ENCODE results near the gene CDH18.

Gene CDH18

DNA sequence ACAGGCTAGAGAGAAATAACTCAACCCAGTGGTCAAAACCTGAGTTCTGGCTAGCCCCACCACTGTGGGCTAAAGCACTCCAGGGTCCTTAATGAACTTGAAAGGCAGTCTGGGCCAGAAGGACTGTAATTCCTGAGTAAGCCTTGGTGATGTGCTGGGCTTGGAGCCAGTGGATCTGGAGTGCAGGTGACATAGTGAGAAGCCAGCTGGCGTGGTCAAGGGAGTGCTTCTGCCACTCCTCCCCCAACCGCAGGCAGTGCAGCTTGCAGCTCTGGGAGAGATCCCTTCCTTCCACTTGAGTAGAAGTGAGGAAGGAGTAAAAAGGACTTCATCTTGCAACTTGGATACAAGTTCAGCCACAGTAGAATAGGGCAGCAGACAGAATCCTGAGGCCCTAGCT, 424.0 kb downstream of the CDH18 start:
- no peak for DNase-seq

DNA sequence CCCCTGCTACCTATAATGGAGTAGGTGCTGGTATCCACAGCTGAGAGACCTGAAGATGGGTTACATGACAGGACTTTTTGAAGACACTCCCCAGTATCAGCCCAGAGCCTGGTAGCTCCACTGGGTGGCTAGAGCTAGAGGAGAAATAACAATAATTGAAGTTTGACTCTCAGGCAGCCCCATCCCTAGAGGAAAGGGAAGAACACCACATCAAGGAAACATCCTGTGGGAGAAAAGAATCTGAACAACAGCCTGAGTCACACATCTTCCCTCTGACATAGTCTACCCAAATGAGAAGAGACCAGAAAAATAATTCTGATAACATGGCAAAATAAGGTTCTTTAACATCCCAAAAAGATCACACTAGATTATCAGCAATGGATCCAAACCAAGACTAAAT, 432.1 kb downstream of the CDH18 start:
- DNase-seq = no peak

DNA sequence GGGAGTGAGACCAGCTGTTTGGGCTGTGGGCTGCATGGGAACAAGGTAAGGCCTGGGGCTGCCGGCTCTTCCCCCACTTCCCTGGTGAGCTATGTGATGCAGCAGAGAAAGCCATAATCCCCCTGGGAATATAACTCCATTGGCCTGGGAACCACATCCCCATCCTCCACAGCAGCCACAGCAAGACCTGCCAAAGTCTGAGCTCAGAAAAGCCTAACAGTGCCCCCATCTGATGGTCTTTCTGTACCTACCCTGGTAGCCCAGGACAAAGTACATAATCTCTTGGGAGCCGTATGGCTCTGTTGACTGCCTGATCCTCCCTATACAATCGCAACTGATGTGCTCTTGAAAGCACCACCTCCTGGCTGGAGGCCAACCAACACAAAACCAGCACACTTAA, 432.6 kb downstream of the CDH18 start:
- DNase-seq = no peak

DNA sequence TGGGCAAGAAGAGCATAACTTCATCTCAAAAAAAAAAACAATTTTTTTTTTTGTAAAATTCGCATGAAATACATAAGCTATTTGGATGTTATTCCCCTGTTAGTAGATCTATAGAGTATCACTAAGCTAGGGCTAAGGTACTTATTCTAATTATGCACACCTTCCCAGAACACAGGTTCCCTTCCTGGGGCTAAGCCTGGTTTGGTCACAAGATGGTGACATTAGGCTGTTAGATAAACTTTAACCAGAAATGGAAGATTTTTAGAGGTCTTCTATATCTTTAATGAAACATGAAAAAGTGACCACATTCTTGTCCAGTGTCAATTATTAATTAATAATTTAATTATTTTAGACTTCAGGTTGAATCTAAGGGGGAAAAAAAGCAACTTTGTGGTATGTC, 433.5 kb downstream of the CDH18 start:
- no peak for DNase-seq

DNA sequence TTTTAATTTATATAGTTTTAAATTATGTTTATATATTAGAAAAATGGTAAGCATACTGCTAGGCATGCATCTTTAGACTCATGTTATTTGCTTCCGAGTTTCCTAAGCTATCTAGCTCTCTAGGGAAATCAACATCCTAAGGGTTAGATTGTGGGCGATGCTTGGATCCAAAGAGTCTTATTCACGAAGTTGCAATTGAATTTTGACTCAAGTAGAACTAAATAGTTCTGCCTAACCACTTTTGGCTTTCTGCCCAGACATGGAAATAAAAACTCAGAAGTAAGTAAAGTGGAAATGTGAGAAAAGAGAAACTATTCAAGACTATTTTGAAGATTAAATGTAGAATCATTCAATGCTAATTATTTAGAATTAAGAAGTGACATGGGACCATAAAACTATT, 440.4 kb downstream of the CDH18 start:
- no peak for DNase-seq

DNA sequence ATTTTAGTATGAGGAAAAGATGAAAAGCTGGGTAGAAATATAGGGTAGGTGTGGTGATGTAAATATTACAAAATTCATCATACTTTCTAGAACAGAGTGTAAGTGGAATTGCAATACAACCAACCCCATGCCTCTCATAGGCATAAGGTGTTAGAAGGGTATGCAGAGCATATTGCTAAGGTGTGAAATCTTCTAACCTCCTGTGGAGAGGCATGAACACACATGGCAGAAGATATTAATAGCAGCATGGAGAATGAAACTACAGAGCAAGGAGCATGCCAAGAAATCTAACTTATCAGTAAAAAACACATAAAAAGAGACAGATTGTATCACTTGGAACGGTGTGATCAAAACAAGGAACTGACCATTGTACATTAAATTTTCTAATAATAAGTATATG, 441.5 kb downstream of the CDH18 start:
- no peak for DNase-seq

DNA sequence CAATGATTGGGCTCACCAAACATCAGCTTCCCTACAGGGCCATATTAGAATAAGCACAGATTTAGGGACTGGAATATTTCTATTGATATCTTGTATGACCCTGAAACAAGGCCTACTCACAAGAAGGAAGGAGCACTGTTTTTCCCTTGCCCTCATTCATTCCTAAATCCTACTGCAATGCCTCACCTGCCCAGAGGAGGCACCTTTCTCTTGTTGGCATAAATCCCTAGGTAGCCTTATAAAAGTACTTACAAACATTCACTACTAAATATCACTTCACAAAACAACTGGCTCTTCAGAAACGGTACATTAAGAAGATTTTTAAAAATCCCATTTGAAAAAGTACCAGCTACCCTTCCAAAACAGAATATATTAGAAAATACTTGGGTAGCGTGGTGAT, 449.4 kb downstream of the CDH18 start:
- no peak for DNase-seq

DNA sequence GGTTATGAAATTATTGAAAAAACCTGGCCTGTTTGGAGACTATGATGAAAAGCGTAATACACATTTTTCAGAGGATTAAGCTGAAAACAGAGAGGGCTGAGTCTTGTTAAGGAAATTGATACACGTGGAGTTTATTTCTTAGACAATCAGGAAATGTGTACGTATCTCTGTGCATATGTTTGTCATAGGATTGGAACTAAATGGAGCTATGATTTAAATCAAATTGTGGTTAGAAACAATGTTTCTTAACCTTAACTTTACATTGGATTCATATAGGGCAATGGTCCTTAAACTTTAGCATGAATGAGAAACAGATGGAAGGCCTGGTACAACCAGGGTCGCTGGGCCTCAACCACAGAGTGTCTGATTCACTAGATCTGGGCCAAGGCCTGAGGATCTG, 451.6 kb downstream of the CDH18 start:
- DNase-seq = no peak

DNA sequence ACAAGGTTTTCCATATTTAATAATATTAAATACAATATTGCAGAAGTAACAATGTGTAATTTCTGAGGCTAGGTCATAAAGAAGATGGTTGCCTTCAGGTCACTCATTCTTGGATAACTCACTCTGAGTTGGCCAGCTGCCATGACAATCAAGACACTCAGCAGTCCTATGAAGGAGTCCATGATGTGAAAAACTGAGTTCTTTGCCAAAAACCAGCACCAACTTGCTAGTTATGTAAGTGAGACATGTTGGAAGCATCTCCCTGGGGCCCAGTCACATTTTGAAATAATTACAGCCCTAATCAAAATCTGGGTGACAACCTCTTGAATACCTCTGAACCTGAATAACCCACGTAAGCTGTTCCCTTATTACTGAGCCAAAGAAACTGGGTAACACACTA, 453.2 kb downstream of the CDH18 start:
- no peak for DNase-seq

DNA sequence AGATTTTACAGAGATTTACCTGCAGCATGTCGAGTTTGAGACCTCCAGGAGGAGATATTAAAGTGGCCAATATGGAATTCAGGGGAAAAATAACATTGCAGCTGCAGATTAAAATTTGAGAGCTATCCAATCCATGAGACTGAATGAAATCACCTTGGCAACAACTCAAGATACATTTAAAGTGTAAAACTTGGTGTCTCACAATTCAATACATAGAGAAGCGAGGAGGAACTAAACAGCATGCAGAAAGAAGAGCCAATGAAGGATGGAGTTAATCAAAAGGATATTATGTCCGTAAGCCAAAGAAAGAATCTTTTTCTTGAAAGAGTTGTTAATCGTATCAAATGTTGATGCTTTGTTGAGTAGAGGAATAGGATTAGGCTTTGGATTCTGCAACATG, 455.1 kb downstream of the CDH18 start:
- no peak for DNase-seq

DNA sequence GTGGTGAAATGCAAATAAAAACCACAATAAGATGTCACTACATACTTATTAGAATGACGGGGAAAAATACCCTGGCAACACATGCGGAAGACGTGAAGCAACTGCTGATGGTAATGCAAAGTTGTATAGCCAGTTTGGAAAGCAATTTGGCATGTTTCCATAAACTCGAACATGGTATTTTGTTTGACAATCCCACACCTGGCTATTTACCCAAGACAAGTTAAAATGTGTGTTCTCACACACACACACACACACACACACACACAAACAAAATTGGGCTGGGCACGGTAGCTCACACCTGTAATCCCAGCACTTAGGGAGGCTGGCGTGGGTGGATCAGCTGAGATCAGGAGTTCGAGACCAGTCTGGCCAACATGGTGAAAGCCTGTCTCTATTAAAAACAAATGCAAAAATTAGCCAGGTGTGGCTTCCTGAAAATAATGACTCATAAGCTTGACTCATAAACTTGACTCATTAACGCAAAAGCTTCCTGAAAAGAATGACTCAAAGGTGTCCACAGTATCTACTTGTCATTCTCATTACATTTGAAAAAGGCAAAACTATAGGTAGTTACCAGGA, 456.5 kb downstream of the CDH18 start:
- DNase-seq = no peak

DNA sequence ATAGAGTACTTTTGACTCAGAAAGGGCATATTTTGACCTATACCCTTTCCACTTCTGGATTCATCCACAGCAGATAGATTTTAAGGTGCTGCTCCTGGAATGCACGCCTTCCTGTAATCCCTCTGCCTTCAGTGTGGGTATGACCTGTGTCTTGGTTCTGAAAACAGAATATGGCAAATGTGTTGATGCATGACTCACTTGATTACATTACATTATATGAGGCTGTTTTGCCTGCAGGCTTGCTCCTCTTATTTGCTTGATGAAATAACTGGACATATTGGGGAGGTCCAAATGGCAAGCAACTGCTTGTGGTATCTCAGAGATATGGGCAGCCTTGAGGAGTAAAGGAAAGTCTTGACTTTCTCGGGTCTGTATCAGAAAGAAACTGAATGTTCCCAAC, 468.6 kb downstream of the CDH18 start:
- DNase-seq = no peak

DNA sequence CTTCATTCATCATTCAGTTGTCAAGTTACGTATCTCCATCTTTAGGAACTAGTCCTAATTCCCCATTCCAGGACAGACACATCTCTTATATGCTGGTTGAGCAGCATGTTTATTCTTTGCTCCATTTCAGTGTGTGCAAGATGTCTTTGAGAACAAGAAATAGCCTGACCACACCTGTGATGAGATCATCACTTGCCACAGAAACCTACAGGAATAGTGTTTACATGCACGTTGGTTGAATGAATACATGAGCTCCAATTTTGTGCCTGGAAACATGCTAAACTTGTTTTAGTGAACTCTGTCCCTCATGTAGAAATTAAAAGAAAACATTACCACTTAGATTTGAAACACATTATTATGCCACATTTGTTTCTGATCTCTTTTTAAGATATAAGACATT, 489.1 kb downstream of the CDH18 start:
- DNase-seq = no peak

DNA sequence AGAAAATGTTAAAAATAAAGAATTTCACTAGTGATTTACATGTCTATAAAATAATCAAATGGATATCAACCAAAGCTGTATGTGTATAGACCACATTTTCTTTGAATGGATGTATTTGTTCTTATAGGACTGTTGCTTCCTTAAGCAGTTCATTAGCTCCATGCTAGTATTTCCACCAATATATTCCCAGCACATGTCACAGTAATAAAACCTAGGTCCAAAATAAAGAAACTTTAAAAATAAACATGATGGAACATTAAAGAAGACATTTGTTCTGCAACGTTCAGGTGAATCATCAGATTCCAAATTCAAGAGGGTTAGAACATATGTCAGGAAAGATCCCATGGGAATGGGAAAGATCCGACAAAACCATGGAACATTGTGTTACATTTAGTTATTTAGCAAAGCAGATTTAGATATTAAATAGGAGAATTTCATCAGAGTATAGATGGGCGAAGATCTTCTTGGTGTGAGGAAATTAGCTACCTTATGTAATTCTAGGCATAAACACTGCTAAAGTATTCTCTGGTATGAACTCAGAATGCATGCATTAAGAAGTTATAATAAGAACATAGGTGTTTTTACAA, 490.7 kb downstream of the CDH18 start:
- no peak for DNase-seq

DNA sequence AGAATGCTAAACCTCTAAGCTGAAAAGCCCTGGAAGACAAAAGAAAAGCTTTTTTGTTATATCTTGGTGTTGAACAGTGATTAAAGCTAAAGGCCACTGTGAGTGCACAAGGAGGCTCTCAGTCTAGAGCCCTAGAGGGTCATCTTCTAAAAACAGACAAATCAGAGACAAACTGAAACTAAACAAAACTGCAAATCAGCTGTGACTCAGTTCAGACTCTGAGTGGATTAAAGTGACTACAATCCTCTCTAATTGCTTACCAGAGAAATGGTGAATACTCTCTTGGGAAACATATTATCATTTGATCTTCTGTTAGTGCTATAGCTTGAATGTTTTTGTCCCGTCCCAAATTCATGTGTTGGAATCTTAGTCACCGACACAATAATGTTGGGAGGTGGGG, 491.9 kb downstream of the CDH18 start:
- no peak for DNase-seq

DNA sequence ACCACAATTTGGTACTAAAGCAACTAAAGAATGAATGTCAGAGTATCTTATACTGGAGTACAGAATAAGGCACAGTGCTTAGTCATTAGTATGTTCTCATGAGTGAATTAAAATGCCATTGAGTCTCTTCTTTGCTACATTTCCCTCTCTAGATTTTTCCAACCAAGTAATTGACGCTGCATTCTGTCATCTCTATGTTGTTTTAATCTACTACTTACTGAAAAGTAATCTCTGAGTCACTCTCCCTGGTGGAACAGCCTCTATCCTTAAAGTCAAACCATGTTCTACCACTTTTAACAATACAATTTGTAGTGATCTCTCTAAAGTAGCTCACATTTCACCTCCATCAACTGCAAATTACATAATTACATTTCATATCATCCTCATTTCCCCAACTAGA, 495.1 kb downstream of the CDH18 start:
- DNase-seq = no peak

DNA sequence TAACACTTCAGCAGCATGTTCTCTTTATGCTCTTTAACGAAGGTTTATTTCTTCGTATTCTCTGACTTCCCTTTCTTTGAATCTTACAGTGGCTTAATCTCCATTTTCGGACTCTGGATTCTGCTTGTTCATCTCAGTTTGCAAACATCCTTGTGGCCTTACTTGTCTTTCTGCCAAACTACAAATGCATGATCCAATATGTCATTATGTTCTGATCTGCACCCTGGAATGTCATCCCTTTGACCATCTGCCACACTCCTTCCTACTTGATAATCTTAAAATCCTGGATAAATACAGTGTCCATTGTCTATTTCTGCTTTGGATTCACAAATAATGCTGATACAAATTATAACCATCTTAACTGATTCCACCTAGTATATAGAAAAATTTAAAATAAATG, 499.2 kb downstream of the CDH18 start:
- DNase-seq = no peak

DNA sequence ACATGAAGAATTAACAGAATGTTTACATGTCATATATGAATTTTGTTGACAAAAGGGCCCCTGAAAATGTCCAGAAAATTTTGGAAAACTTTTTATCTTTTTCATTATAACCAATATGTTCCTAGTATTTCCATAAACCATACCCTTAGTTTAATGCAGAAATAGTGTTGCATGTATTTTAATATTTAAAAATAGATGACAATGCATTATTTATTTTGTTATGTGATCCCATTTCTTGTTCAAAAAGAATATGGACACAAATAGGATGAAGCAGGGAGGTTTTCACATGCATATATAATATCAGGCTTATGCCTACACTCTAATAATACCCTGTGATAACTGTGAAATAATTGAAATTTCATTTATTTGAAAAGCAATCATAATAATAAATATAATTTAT, 500.5 kb downstream of the CDH18 start:
- no peak for DNase-seq

DNA sequence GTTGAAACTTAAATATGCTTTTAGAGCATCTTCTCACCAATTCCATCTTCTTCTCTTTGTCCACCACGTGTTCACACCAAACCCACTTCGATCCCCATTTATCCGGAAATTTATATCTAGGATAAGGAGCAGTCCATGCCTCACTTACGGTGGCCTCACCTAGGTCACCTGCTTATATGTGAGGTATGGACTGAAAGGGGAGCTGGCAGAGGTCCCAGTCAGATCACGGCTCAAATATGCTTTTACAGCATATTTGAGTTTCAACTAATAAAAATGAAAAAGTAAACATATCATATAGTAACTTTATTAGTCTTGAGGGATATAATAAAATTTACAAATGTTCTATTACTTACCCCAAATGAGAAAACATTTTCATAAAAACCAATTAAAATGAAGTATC, 508.4 kb downstream of the CDH18 start:
- no peak for DNase-seq

DNA sequence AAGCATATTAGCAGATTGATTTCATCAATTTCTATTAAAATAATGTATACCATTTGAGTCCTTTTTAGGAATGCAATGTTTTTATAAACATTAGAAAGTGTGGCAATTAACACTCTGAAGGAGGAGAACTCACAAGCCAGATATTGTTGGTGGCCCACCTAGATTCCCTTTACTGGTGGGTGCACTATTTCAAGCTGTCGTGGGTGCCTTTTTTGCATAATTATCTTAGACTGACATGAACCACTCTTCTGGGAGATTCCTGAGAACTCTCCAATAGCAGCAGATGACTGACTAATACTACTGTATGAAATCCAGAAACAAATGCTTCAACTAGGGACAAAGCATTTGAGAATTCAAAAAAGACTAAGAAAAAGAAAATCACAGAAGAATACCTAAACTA, 526.0 kb downstream of the CDH18 start:
- DNase-seq = no peak

DNA sequence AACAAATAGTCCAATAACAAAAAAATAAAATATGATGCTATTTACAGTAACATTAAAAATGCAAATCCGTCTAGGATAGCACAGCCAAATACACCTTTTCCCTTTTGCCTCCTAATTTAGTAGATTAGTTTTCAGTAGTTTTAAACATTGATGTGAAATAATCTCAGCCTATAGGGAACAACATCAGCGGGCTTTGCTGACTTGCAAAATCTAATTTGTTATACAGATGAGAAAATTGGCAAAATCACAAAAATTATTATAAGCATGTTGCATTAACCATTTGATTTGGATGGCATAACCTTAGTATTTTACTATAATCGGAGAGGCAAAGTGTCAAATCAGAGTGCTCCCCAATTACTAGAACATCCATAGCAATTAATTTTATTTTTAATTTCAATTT, 563.5 kb downstream of the CDH18 start:
- no peak for DNase-seq

Measured in left hindlimb (tissue), 1 donor.